IMR-90 (cell line): ENCODE results near the gene TIGD1. TPM values are rescaled to one million over a fixed set of nuclear protein-coding genes. Genes with fewer than 3 reads are reported as not detected.

Experiments
- ATAC-seq: fragments of 200-7000 bp; cut with Tn5 transposase; 2 replicates; pipeline ENCODE4 v1.9.1; 2020; ENCODE audit warnings: low read depth, mild to moderate bottlenecking, moderate library complexity
- BruUV-seq: library from RNA; stranded (reverse); fragments of 400-500 nt; replicated peaks from 2 replicates; lab custom pipeline; 2021; lab: Mats Ljungman, UMichigan
- CTCF ChIA-PET: fragments of 300-600 bp; formaldehyde crosslinking; extraction: SDS; loops from one replicate; lab custom pipeline; 2021; ENCODE audit warnings: antibody characterized with exemption; lab: Yijun Ruan, JAX
- POLR2A ChIA-PET: fragments of 300-600 bp; sonication (Branson Sonifier 250); formaldehyde crosslinking; loops from one replicate; lab custom pipeline; 2022; ENCODE audit warnings: antibody characterized with exemption; ENCODE audit not compliant: unreplicated experiment; lab: Charles Lee
- DNase-seq: peaks from one replicate; pipeline ENCODE4 v3.0.0; 2013
- H2AFZ ChIP-seq: replicated peaks from 2 replicates; pipeline ENCODE3; 2013; ENCODE audit warnings: low read length, mild to moderate bottlenecking; ENCODE audit not compliant: poor library complexity
- H2AK5ac ChIP-seq: 2 replicates; pipeline ENCODE4 v1.6.1; 2013; ENCODE audit warnings: low read depth, low read length, inconsistent platforms
- H2AK9ac ChIP-seq: replicated peaks from 2 replicates; pipeline ENCODE3; 2013; ENCODE audit warnings: mild to moderate bottlenecking, low read depth, low read length, moderate library complexity; ENCODE audit not compliant: poor library complexity
- H2BK120ac ChIP-seq: 2 replicates; pipeline ENCODE4 v1.6.1; 2013; ENCODE audit warnings: low read depth, low read length, inconsistent platforms
- H2BK15ac ChIP-seq: 3 replicates; pipeline ENCODE4 v1.6.1; 2013; ENCODE audit warnings: low read depth, low read length, inconsistent platforms
- H2BK20ac ChIP-seq: 2 replicates; pipeline ENCODE4 v1.6.1; 2013; ENCODE audit warnings: low read depth, mild to moderate bottlenecking, inconsistent platforms, low read length, moderate library complexity
- H2BK5ac ChIP-seq: 2 replicates; pipeline ENCODE4 v1.6.1; 2013; ENCODE audit warnings: mild to moderate bottlenecking, low read depth, low read length, inconsistent platforms; ENCODE audit not compliant: poor library complexity, severe bottlenecking
- H3K14ac ChIP-seq: replicated peaks from 2 replicates; pipeline ENCODE4 v1.6.1; 2013; ENCODE audit warnings: low read depth, low read length, inconsistent platforms
- H3K18ac ChIP-seq: 2 replicates; pipeline ENCODE4 v1.6.1; 2013; ENCODE audit warnings: low read depth, low read length, control low read depth
- H3K23ac ChIP-seq: 2 replicates; pipeline ENCODE4 v1.6.1; 2013; ENCODE audit warnings: low read depth, low read length, inconsistent platforms
- H3K27ac ChIP-seq: 2 replicates; pipeline ENCODE4 v1.5.1; 2013; ENCODE audit warnings: mild to moderate bottlenecking, control low read depth, low read length; ENCODE audit not compliant: insufficient read depth
- H3K27me3 ChIP-seq: 2 replicates; pipeline ENCODE4 v1.6.1; 2013; ENCODE audit warnings: low read length; ENCODE audit not compliant: control insufficient read depth, insufficient read depth
- H3K36me3 ChIP-seq: 2 replicates; pipeline ENCODE4 v1.6.1; 2013; ENCODE audit warnings: low read length, mixed read lengths; ENCODE audit not compliant: control insufficient read depth, insufficient read depth
- H3K4ac ChIP-seq: 2 replicates; pipeline ENCODE4 v1.6.1; 2013; ENCODE audit warnings: low read depth, low read length, inconsistent platforms
- H3K4me1 ChIP-seq: 2 replicates; pipeline ENCODE4 v1.6.1; 2013; ENCODE audit warnings: low read length, mixed read lengths; ENCODE audit not compliant: control insufficient read depth, insufficient read depth
- H3K4me2 ChIP-seq: 2 replicates; pipeline ENCODE4 v1.6.1; 2013; ENCODE audit warnings: low read depth, mild to moderate bottlenecking, control low read depth, low read length, moderate library complexity
- H3K4me3 ChIP-seq: 2 replicates; pipeline ENCODE4 v1.5.1; 2013; ENCODE audit warnings: low read depth, mild to moderate bottlenecking, control low read depth, low read length, moderate library complexity; ENCODE audit not compliant: insufficient read depth
- H3K56ac ChIP-seq: 2 replicates; pipeline ENCODE4 v1.6.1; 2013; ENCODE audit warnings: low read length, inconsistent platforms; ENCODE audit not compliant: insufficient read depth; ENCODE audit errors: extremely low read depth
- H3K79me1 ChIP-seq, 2 experiments: 2 replicates each; pipeline ENCODE4 v1.6.1; 2013; ENCODE audit warnings: low read length in 2 of 2, inconsistent platforms in 1 of 2, low read depth in 1 of 2
- H3K9ac ChIP-seq: 2 replicates; pipeline ENCODE4 v1.6.1; 2013; ENCODE audit warnings: low read depth, low read length, control low read depth
- H3K9me1 ChIP-seq: 2 replicates; pipeline ENCODE4 v1.6.1; 2013; ENCODE audit warnings: low read length, inconsistent platforms; ENCODE audit not compliant: insufficient read depth
- H3K9me3 ChIP-seq: 2 replicates; pipeline ENCODE4 v1.6.1; 2013; ENCODE audit warnings: low read length; ENCODE audit not compliant: control insufficient read depth, insufficient read depth
- H4K20me1 ChIP-seq: 2 replicates; pipeline ENCODE4 v1.6.1; 2013; ENCODE audit warnings: low read length, inconsistent platforms; ENCODE audit not compliant: insufficient read depth
- H4K5ac ChIP-seq: 2 replicates; pipeline ENCODE4 v1.6.1; 2013; ENCODE audit warnings: mild to moderate bottlenecking, low read depth, low read length, control low read depth
- H4K8ac ChIP-seq, 2 experiments: 2 replicates each; pipeline ENCODE4 v1.6.1; 2013; ENCODE audit warnings: low read depth in 2 of 2, low read length in 2 of 2, control low read depth in 1 of 2, inconsistent platforms in 1 of 2
- H4K91ac ChIP-seq: 2 replicates; pipeline ENCODE4 v1.6.1; 2013; ENCODE audit warnings: low read depth, low read length, inconsistent platforms; ENCODE audit not compliant: insufficient read depth
- BHLHE40 ChIP-seq: fragments of 150-350 bp; IDR thresholded peaks from 2 replicates; pipeline ENCODE4 v1.6.1; 2016; ENCODE audit warnings: mild to moderate bottlenecking, low read depth, low read length
- CEBPB ChIP-seq: IDR thresholded peaks from 2 replicates; pipeline ENCODE4 v1.6.1; 2012; ENCODE audit warnings: low read depth, low read length, improper control_type of control experiment
- CHD1 ChIP-seq: IDR thresholded peaks from 2 replicates; pipeline ENCODE4 v1.6.1; 2012; ENCODE audit warnings: low read depth, low read length, improper control_type of control experiment
- FOS ChIP-seq: fragments of 150-350 bp; IDR thresholded peaks from 2 replicates; pipeline ENCODE4 v1.6.1; 2016; ENCODE audit warnings: low read depth, low read length
- MAFK ChIP-seq: IDR thresholded peaks from 2 replicates; pipeline ENCODE4 v1.6.1; 2012; ENCODE audit warnings: low read depth, low read length, improper control_type of control experiment
- MAZ ChIP-seq: IDR thresholded peaks from 2 replicates; pipeline ENCODE4 v1.6.1; 2012; ENCODE audit warnings: low read depth, mild to moderate bottlenecking, low read length, improper control_type of control experiment, moderate library complexity, borderline replicate concordance
- MXI1 ChIP-seq: IDR thresholded peaks from 2 replicates; pipeline ENCODE4 v1.6.1; 2012; ENCODE audit warnings: low read depth, mild to moderate bottlenecking, low read length, moderate library complexity, borderline replicate concordance
- NFE2L2 ChIP-seq: fragments of 150-350 bp; IDR thresholded peaks from 2 replicates; pipeline ENCODE4 v1.6.1; 2016; ENCODE audit warnings: low read depth, mild to moderate bottlenecking, low read length
- POLR2A ChIP-seq: IDR thresholded peaks from 2 replicates; pipeline ENCODE4 v1.6.1; 2012; ENCODE audit warnings: mild to moderate bottlenecking, low read depth, low read length
- RAD21 ChIP-seq: IDR thresholded peaks from 2 replicates; pipeline ENCODE4 v1.6.1; 2012; ENCODE audit warnings: low read length, improper control_type of control experiment
- RCOR1 ChIP-seq: IDR thresholded peaks from 2 replicates; pipeline ENCODE4 v1.6.1; 2012; ENCODE audit warnings: mild to moderate bottlenecking, low read length, improper control_type of control experiment; ENCODE audit not compliant: insufficient replicate concordance
- RFX5 ChIP-seq: IDR thresholded peaks from 2 replicates; pipeline ENCODE4 v1.8.0; 2012; ENCODE audit warnings: low read depth, mild to moderate bottlenecking, low read length, moderate library complexity
- SMC3 ChIP-seq: fragments of 150-350 bp; IDR thresholded peaks from 2 replicates; pipeline ENCODE4 v1.6.1; 2016; ENCODE audit warnings: low read depth, mild to moderate bottlenecking, antibody characterized with exemption, low read length, moderate library complexity
- WGBS, 2 experiments: methylation state at CpG; one replicate each; pipeline versions ENCODE4 v1.1.5 to v1.1.7; 2013; ENCODE audit warnings: missing lambda C conversion rate in 2 of 2; ENCODE audit not compliant: insufficient read length in 1 of 2; ENCODE audit errors: extremely low coverage in 2 of 2; 5-methylcytosine and 5-hydroxymethylcytosine counted together
- dilution Hi-C: fragments of 300-500 bp; cut with HindIII; formaldehyde crosslinking; loops from one replicate; pipeline ENCODE4 v1.14.3; 2018; ENCODE audit warnings: low sequenced_read_pairs; ENCODE audit not compliant: unreplicated experiment
- in situ Hi-C: fragments of 300-500 bp; cut with MboI; formaldehyde crosslinking; loops from 3 replicates; pipeline ENCODE4 v1.14.3; 2019; ENCODE audit warnings: low sequenced_read_pairs, inconsistent platforms, mixed read lengths
- intact Hi-C: fragments of 100-400 bp; cut with micrococcal nuclease; formaldehyde crosslinking; loops from 2 replicates; pipeline ENCODE4 v1.10.0; 2022
- polyA plus RNA-seq, 3 experiments: library from polyadenylated mRNA; depleted of rRNA; stranded (reverse); fragments of >200 nt; gene quantifications; 2 replicates each; pipeline ENCODE4 v1.2.3, GENCODE V29; 2012; ENCODE audit warnings: low replicate concordance in 1 of 3
- total RNA-seq: library from RNA; depleted of rRNA; stranded (reverse); fragments of >200 nt; gene quantifications from 2 replicates; pipeline ENCODE4 v1.2.3, GENCODE V29; 2012
- TF ChIP-seq, protein P1 (sequence below): fragments of 150-350 bp; IDR thresholded peaks from 2 replicates; pipeline ENCODE4 v1.6.1; 2017; ENCODE audit warnings: mild to moderate bottlenecking, antibody characterized with exemption, low read length, low read depth
- TF ChIP-seq, protein P2 (sequence below): fragments of 150-350 bp; IDR thresholded peaks from 2 replicates; pipeline ENCODE4 v1.6.1; 2016; ENCODE audit warnings: low read depth, mild to moderate bottlenecking, low read length, moderate library complexity, borderline replicate concordance
- TF ChIP-seq, protein P3 (sequence below): conservative IDR thresholded peaks from 2 replicates; pipeline ENCODE4 v1.5.1; 2012; ENCODE audit warnings: mild to moderate bottlenecking, low read depth, low read length, improper control_type of control experiment

Gene TIGD1
- total and polyA plus RNA-seq, 2 of the 4 experiments (the other 2 are of a cell fraction): 2.7 to 2.9 TPM

DNA sequence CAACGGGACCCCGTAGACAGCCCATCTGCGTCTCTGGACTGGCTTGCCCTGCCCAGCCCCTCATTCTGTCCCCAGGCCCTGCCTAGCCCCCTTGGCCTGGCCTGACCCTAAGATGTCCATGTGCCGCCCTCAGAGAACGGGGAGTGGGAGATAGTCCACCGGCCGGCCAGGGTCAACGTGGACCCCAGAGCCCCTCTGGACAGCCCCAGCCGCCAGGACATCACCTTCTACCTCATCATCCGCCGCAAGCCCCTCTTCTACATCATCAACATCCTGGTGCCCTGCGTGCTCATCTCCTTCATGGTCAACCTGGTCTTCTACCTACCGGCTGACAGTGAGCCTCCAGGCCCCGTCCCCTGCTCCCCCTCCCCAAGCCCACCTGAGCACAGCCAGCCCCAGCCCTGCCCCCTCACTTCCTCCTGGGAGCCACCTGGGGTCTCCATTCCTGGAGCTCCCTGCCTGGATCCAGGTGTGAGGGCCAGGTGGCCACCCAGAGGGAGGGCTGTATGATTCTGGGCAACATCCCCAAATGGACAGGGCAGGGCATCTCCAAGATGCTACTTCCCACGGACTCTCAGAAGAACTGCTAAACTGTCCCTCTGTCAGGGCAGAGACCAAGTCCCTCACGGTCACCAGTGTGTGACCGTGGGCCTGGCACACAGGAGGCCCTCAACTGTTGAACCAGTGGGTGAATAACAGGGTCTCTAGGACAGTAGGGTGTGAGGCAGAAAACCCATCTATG is 20.4 kb downstream of the TIGD1 start:
- Histone ChIP-seq H2BK120ac (no peak overlapping the region), H3K4me3 (no peak overlapping the region), H3K14ac (no peak overlapping the region), H3K4ac (no peak overlapping the region), H2AFZ (no peak overlapping the region), H4K5ac (no peak overlapping the region), H3K27me3 (peaks cover 30% of the 10 kb centered on the region), H3K4me1 (no peaks in the 10 kb centered on the region), H3K36me3 (no peaks in the 10 kb centered on the region), H3K79me1 (no peaks in the 10 kb centered on the region), H3K18ac (no peak overlapping the region), H2BK20ac (no peak overlapping the region), H3K23ac (no peak overlapping the region), H2BK15ac (no peak overlapping the region), H3K9me3 (no peaks in the 10 kb centered on the region), H4K20me1 (no peaks in the 10 kb centered on the region), H2BK5ac (no peak overlapping the region), H4K8ac (no peak overlapping the region), H3K27ac (no peak overlapping the region), H3K9ac (no peak overlapping the region), H2AK5ac (no peak overlapping the region), H3K9me1 (no peaks in the 10 kb centered on the region), H4K91ac (no peak overlapping the region), H3K56ac (no peak overlapping the region), H2AK9ac (no peak overlapping the region), H3K4me2 (no peak overlapping the region)
- ChIA-PET CTCF (no interaction called here), POLR2A (no interaction called here)
- in situ Hi-C loops: no loop called here
- no peak for TF ChIP-seq CEBPB
- no peak for TF ChIP-seq CHD1
- no peak for TF ChIP-seq NFE2L2
- no peak for TF ChIP-seq RAD21
- TF ChIP-seq MAZ: no peak
- TF ChIP-seq MAFK: no peak
- TF ChIP-seq, protein P1, sequence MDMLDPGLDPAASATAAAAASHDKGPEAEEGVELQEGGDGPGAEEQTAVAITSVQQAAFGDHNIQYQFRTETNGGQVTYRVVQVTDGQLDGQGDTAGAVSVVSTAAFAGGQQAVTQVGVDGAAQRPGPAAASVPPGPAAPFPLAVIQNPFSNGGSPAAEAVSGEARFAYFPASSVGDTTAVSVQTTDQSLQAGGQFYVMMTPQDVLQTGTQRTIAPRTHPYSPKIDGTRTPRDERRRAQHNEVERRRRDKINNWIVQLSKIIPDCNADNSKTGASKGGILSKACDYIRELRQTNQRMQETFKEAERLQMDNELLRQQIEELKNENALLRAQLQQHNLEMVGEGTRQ: no peak
- TF ChIP-seq, protein P2, sequence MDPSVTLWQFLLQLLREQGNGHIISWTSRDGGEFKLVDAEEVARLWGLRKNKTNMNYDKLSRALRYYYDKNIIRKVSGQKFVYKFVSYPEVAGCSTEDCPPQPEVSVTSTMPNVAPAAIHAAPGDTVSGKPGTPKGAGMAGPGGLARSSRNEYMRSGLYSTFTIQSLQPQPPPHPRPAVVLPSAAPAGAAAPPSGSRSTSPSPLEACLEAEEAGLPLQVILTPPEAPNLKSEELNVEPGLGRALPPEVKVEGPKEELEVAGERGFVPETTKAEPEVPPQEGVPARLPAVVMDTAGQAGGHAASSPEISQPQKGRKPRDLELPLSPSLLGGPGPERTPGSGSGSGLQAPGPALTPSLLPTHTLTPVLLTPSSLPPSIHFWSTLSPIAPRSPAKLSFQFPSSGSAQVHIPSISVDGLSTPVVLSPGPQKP: no peak
- TF ChIP-seq RFX5: no peak
- TF ChIP-seq SMC3: no peak
- TF ChIP-seq, protein P3, sequence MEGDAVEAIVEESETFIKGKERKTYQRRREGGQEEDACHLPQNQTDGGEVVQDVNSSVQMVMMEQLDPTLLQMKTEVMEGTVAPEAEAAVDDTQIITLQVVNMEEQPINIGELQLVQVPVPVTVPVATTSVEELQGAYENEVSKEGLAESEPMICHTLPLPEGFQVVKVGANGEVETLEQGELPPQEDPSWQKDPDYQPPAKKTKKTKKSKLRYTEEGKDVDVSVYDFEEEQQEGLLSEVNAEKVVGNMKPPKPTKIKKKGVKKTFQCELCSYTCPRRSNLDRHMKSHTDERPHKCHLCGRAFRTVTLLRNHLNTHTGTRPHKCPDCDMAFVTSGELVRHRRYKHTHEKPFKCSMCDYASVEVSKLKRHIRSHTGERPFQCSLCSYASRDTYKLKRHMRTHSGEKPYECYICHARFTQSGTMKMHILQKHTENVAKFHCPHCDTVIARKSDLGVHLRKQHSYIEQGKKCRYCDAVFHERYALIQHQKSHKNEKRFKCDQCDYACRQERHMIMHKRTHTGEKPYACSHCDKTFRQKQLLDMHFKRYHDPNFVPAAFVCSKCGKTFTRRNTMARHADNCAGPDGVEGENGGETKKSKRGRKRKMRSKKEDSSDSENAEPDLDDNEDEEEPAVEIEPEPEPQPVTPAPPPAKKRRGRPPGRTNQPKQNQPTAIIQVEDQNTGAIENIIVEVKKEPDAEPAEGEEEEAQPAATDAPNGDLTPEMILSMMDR: no peak
- TF ChIP-seq BHLHE40: no peak
- no peak for TF ChIP-seq FOS
- no peak for TF ChIP-seq POLR2A
- TF ChIP-seq MXI1: no peak
- no peak for TF ChIP-seq RCOR1
- no peak for DNase-seq
- no peak for ATAC-seq
- no TSS peak for BruUV-seq
- WGBS, 2 experiments: no CpG with 5 or more reads among the region's 17 CpGs
- intact Hi-C loops: no loop called here
- dilution Hi-C loops: no loop called here
